Measurements from ENCODE around the gene ZNF311.

ZNF311 gene

DNA sequence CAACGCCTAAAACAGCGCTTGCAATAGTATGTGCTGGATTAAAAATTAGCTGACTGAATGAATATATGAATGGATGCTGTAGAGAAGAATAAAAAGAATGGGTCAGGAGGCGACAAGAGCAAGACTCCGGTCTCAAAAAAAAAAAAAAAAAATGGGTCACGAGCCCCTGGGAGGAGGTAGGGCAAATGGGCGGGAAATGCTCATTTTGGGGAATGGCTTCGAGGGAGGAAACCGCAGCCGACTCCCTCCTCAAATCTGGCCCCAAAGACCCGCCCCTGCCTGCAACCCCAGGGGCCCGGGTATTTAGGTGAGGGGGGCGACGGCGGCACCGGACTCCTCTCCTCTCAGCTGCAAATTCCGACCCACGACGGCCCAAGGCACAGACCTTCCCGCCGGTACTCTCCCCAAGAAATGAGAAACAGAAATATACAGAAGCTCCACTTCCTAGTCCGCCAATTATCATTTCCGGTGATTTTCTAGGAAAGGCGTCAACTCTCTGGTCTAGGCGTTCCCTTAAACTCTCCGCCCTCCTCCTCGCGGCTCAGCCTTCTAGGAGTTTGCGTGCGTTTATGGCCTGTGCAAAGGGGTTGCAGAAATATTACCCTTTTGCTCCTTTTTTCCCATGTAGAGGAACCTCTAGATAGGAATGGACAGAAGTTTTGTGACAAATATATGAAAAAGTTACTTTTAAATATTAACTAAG, at the start of gene ZNF311:
Gene ZNF311 (minus strand): TSS at position 133 of the 703 bp plus-strand sequence. CDS start 1,361 bp downstream, outside the sequence.
- no peak for TF ChIP-seq ZBTB7A (IDR thresholded peaks at IDR 0.05; ENCODE audit: low read depth)
- TF ChIP-seq CEBPB (IDR thresholded peaks at IDR 0.05): no peak
- no peak for TF ChIP-seq TEAD4 (IDR thresholded peaks at IDR 0.05)
- no peak for TF ChIP-seq TAF1 (IDR thresholded peaks at IDR 0.05; ENCODE audit: low read depth)
- TF ChIP-seq, protein P1, sequence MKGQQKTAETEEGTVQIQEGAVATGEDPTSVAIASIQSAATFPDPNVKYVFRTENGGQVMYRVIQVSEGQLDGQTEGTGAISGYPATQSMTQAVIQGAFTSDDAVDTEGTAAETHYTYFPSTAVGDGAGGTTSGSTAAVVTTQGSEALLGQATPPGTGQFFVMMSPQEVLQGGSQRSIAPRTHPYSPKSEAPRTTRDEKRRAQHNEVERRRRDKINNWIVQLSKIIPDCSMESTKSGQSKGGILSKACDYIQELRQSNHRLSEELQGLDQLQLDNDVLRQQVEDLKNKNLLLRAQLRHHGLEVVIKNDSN (IDR thresholded peaks at IDR 0.05): no peak
- no peak for TF ChIP-seq FOXM1 (IDR thresholded peaks at IDR 0.05; ENCODE audit: borderline replicate concordance, low read depth)
- no peak for TF ChIP-seq EP300 (IDR thresholded peaks at IDR 0.05; ENCODE audit: borderline replicate concordance)
- no peak for TF ChIP-seq TCF12 (IDR thresholded peaks at IDR 0.05; ENCODE audit: low read depth)
- TF ChIP-seq NFIC (IDR thresholded peaks at IDR 0.05): no peak
- TF ChIP-seq EGR1 (IDR thresholded peaks at IDR 0.05): no peak
- TF ChIP-seq CREB1 (IDR thresholded peaks at IDR 0.05; ENCODE audit: low read depth): no peak
- TF ChIP-seq, protein P2, sequence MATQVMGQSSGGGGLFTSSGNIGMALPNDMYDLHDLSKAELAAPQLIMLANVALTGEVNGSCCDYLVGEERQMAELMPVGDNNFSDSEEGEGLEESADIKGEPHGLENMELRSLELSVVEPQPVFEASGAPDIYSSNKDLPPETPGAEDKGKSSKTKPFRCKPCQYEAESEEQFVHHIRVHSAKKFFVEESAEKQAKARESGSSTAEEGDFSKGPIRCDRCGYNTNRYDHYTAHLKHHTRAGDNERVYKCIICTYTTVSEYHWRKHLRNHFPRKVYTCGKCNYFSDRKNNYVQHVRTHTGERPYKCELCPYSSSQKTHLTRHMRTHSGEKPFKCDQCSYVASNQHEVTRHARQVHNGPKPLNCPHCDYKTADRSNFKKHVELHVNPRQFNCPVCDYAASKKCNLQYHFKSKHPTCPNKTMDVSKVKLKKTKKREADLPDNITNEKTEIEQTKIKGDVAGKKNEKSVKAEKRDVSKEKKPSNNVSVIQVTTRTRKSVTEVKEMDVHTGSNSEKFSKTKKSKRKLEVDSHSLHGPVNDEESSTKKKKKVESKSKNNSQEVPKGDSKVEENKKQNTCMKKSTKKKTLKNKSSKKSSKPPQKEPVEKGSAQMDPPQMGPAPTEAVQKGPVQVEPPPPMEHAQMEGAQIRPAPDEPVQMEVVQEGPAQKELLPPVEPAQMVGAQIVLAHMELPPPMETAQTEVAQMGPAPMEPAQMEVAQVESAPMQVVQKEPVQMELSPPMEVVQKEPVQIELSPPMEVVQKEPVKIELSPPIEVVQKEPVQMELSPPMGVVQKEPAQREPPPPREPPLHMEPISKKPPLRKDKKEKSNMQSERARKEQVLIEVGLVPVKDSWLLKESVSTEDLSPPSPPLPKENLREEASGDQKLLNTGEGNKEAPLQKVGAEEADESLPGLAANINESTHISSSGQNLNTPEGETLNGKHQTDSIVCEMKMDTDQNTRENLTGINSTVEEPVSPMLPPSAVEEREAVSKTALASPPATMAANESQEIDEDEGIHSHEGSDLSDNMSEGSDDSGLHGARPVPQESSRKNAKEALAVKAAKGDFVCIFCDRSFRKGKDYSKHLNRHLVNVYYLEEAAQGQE (IDR thresholded peaks at IDR 0.05; ENCODE audit: low read depth): no peak
- TF ChIP-seq, protein P3, sequence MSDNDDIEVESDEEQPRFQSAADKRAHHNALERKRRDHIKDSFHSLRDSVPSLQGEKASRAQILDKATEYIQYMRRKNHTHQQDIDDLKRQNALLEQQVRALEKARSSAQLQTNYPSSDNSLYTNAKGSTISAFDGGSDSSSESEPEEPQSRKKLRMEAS (IDR thresholded peaks at IDR 0.05): no peak
- TF ChIP-seq RAD21 (IDR thresholded peaks at IDR 0.05; ENCODE audit: low read depth): no peak
- TF ChIP-seq YY1 (IDR thresholded peaks at IDR 0.05; ENCODE audit: low read depth): no peak

DNA sequence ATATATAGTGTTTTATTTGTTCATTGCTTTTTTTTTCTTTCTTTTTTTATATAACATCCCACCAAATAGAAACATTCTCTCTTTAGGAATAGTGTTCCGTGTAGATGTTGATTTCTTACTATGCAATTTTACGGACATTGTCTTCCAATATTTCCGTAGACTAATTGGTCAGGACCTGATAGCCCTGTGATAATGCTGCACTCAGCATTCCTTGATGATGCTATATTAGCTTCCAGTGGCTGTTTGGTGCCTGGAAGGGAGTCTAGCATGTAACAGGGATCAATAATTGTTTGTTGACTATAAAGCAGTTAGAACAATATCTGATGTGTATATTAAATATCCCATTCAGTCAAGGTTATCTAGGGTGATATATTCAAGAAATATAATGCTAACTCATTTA, 46.6 kb upstream of the ZNF311 start:
- TF ChIP-seq TAF1 (IDR thresholded peaks at IDR 0.05; ENCODE audit: low read depth): no peak
- TF ChIP-seq EGR1 (IDR thresholded peaks at IDR 0.05): no peak
- TF ChIP-seq YY1 (IDR thresholded peaks at IDR 0.05; ENCODE audit: low read depth): no peak
- TF ChIP-seq TCF12 (IDR thresholded peaks at IDR 0.05; ENCODE audit: low read depth): no peak
- no peak for TF ChIP-seq EP300 (IDR thresholded peaks at IDR 0.05; ENCODE audit: borderline replicate concordance)
- no peak for TF ChIP-seq FOXM1 (IDR thresholded peaks at IDR 0.05; ENCODE audit: borderline replicate concordance, low read depth)
- TF ChIP-seq, protein P3 (IDR thresholded peaks at IDR 0.05): no peak
- TF ChIP-seq, protein P2 (IDR thresholded peaks at IDR 0.05; ENCODE audit: low read depth): no peak
- TF ChIP-seq ZBTB7A (IDR thresholded peaks at IDR 0.05; ENCODE audit: low read depth): no peak
- no peak for TF ChIP-seq TEAD4 (IDR thresholded peaks at IDR 0.05)
- TF ChIP-seq NFIC (IDR thresholded peaks at IDR 0.05): no peak
- TF ChIP-seq, protein P1 (IDR thresholded peaks at IDR 0.05): no peak
- TF ChIP-seq RAD21 (IDR thresholded peaks at IDR 0.05; ENCODE audit: low read depth): no peak
- no peak for TF ChIP-seq CEBPB (IDR thresholded peaks at IDR 0.05)
- no peak for TF ChIP-seq CREB1 (IDR thresholded peaks at IDR 0.05; ENCODE audit: low read depth)

DNA sequence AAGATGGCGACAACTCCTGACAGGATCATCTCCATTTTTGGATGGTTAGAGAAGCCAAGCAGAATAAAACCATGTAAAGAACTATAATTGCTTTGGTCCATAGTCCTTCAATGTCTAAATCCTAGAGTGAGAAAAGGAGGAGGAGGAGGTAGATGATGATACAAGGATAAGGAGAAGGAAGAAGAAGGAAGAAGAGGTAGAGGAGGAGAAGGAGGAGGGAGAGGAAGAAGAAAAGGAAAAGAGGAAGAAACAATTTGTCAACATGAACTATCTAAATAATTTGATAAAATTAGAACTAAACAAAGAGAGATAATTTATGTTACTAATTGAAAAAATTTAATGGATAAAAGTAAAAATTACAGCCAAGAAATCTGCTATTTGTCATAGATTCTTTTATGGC, 40.0 kb upstream of the ZNF311 start, which contains the start of gene OR2W1:
Gene OR2W1 (minus strand): TSS at position 101 of the 400 bp plus-strand sequence. CDS start 0 bp downstream, at position 101.
- TF ChIP-seq CREB1 (IDR thresholded peaks at IDR 0.05; ENCODE audit: low read depth): no peak
- no peak for TF ChIP-seq NFIC (IDR thresholded peaks at IDR 0.05)
- no peak for TF ChIP-seq CEBPB (IDR thresholded peaks at IDR 0.05)
- TF ChIP-seq TCF12 (IDR thresholded peaks at IDR 0.05; ENCODE audit: low read depth): no peak
- no peak for TF ChIP-seq TEAD4 (IDR thresholded peaks at IDR 0.05)
- TF ChIP-seq, protein P1 (IDR thresholded peaks at IDR 0.05): no peak
- TF ChIP-seq ZBTB7A (IDR thresholded peaks at IDR 0.05; ENCODE audit: low read depth): no peak
- TF ChIP-seq, protein P2 (IDR thresholded peaks at IDR 0.05; ENCODE audit: low read depth): no peak
- TF ChIP-seq TAF1 (IDR thresholded peaks at IDR 0.05; ENCODE audit: low read depth): no peak
- no peak for TF ChIP-seq EGR1 (IDR thresholded peaks at IDR 0.05)
- TF ChIP-seq FOXM1 (IDR thresholded peaks at IDR 0.05; ENCODE audit: borderline replicate concordance, low read depth): no peak
